Fibroblast of gingiva (primary cell): ENCODE data around the gene HDAC10.

Experiments used
- DNase-seq: peaks from one replicate; pipeline ENCODE4 v3.0.0-alpha.2; 2011; ENCODE audit warnings: low read depth

Gene HDAC10

GRCh38 chr22:50250555-50251476 lies at the start of gene HDAC10:
HDAC10 (minus strand) TSS chr22:50251265; CDS start chr22:50251032, 233 bp downstream.
- peak; percentile 74 for DNase-seq

GRCh38 chr22:50300620-50301257 lies 49.7 kb upstream of the HDAC10 start:
- no peak for DNase-seq

GRCh38 chr22:50299785-50300619 lies 48.9 kb upstream of the HDAC10 start:
- DNase-seq, result no peak

GRCh38 chr22:50298937-50299784 lies 48.1 kb upstream of the HDAC10 start:
- no peak for DNase-seq

- DNase-seq, result no peak
Measured at GRCh38 chr22:50298266-50298637, 47.2 kb upstream of the HDAC10 start.

GRCh38 chr22:50297510-50298265 lies 46.6 kb upstream of the HDAC10 start:
- DNase-seq, result no peak

GRCh38 chr22:50296658-50297490 lies 45.8 kb upstream of the HDAC10 start:
- DNase-seq, result no peak

- no peak for DNase-seq
Measured at GRCh38 chr22:50294319-50294656, 43.2 kb upstream of the HDAC10 start.

GRCh38 chr22:50293441-50294318 lies 42.6 kb upstream of the HDAC10 start:
- DNase-seq, result peak; percentile 82

GRCh38 chr22:50292643-50293440 lies 41.8 kb upstream of the HDAC10 start:
- DNase-seq, result no peak

- DNase-seq, result no peak
Measured at GRCh38 chr22:50289942-50290630, 39.0 kb upstream of the HDAC10 start.

- DNase-seq, result no peak
Measured at GRCh38 chr22:50289151-50289941, 38.3 kb upstream of the HDAC10 start.

- DNase-seq, result no peak
Measured at GRCh38 chr22:50287731-50288130, 36.7 kb upstream of the HDAC10 start.

- DNase-seq, result no peak
Measured at GRCh38 chr22:50286701-50287318, 35.7 kb upstream of the HDAC10 start.

- DNase-seq, result no peak
Measured at GRCh38 chr22:50286275-50286674, 35.2 kb upstream of the HDAC10 start.

- DNase-seq, result no peak
Measured at GRCh38 chr22:50285568-50286229, 34.6 kb upstream of the HDAC10 start.
